Putamen (tissue), 1 donor: ENCODE data around the gene SSC5D.

Source experiments
- DNase-seq: peaks from one replicate; pipeline ENCODE4 v3.0.0-alpha.2; 2016; ENCODE audit warnings: low spot score

The SSC5D gene

GRCh38 chr19:55536951-55537740 lies 48.9 kb downstream of the SSC5D start, which contains the start of gene SBK2:
SBK2 (minus strand) TSS chr19:55537133; CDS start chr19:55536294, 839 bp downstream.
- no peak for DNase-seq

- DNase-seq, result no peak
These were observed 49.5 kb downstream of the SSC5D start for GRCh38 chr19:55537741-55538111.

GRCh38 chr19:55538132-55538531 lies 49.9 kb downstream of the SSC5D start:
- no peak for DNase-seq

- no peak for DNase-seq
These were observed 51.1 kb downstream of the SSC5D start for GRCh38 chr19:55539090-55539984.

GRCh38 chr19:55540619-55541018 lies 52.4 kb downstream of the SSC5D start:
- DNase-seq, result no peak

GRCh38 chr19:55541091-55541490 lies 52.9 kb downstream of the SSC5D start:
- no peak for DNase-seq

- DNase-seq, result no peak
These were observed 54.1 kb downstream of the SSC5D start for GRCh38 chr19:55542292-55542855.

- no peak for DNase-seq
These were observed 55.3 kb downstream of the SSC5D start for GRCh38 chr19:55543567-55543966.

- no peak for DNase-seq
These were observed 55.8 kb downstream of the SSC5D start for GRCh38 chr19:55544014-55544413.

GRCh38 chr19:55544776-55545439 lies 56.7 kb downstream of the SSC5D start:
- no peak for DNase-seq

GRCh38 chr19:55545443-55545842 lies 57.2 kb downstream of the SSC5D start, which contains the start of gene SBK3:
SBK3 (minus strand) TSS chr19:55545543; CDS start chr19:55545543, 0 bp downstream.
- DNase-seq, result no peak

- DNase-seq, result no peak
These were observed 57.8 kb downstream of the SSC5D start for GRCh38 chr19:55546011-55546410.

- no peak for DNase-seq
These were observed 58.8 kb downstream of the SSC5D start for GRCh38 chr19:55546822-55547614.

GRCh38 chr19:55549500-55550320 lies 61.5 kb downstream of the SSC5D start:
- DNase-seq, result no peak

GRCh38 chr19:55550321-55550650 lies 62.0 kb downstream of the SSC5D start:
- DNase-seq, result no peak

- no peak for DNase-seq
These were observed 64.0 kb downstream of the SSC5D start for GRCh38 chr19:55552206-55552605.

GRCh38 chr19:55552620-55553019 lies 64.4 kb downstream of the SSC5D start:
- DNase-seq, result no peak

GRCh38 chr19:55553217-55554182 lies 65.3 kb downstream of the SSC5D start:
- DNase-seq, result no peak

GRCh38 chr19:55554302-55554701 lies 66.1 kb downstream of the SSC5D start:
- no peak for DNase-seq
